Transverse colon (tissue), 4 donors: ENCODE measurements around the gene PDE4D. TPM values are rescaled to one million over a fixed set of nuclear protein-coding genes. Genes with fewer than 3 reads are reported as not detected.

Experiments
- DNase-seq: peaks from one replicate; pipeline ENCODE4 v3.0.0-alpha.2; 2019
- H3K27ac ChIP-seq, 4 donors: fragments of 200-600 bp; sonication (generic); 2 replicates each; pipeline ENCODE4 v1.5.1; 2016 to 2018; ENCODE audit warnings: inconsistent platforms in 4 of 4
- H3K27me3 ChIP-seq: fragments of 200-600 bp; sonication (generic); 2 replicates; pipeline ENCODE4 v1.5.1; 2017; ENCODE audit warnings: inconsistent platforms
- H3K36me3 ChIP-seq, 4 donors: fragments of 200-600 bp; sonication (generic); 2 replicates each; pipeline ENCODE4 v1.5.1; 2017 to 2019; ENCODE audit warnings: inconsistent platforms in 4 of 4
- H3K4me1 ChIP-seq, 4 donors: fragments of 200-600 bp; sonication (generic); 2 replicates each; pipeline ENCODE4 v1.5.1; 2017 to 2020; ENCODE audit warnings: inconsistent platforms in 4 of 4
- H3K4me3 ChIP-seq, 4 donors: fragments of 200-600 bp; sonication (generic); 1 replicate in 1 of 4; 2 replicates in 3 of 4; pipeline versions ENCODE4 v1.5.1 to v1.6.1; 2017 to 2019; ENCODE audit warnings: inconsistent platforms in 4 of 4
- H3K9me3 ChIP-seq, 2 donors: fragments of 200-600 bp; sonication (generic); 2 replicates each; pipeline ENCODE4 v1.5.1; 2017 to 2019; ENCODE audit warnings: inconsistent platforms in 2 of 2
- CTCF ChIP-seq, 5 experiments: fragments of 200-600 bp in 3 of 5; fragments of 450-650 bp in 2 of 5; sonication (generic) in 3 of 5; IDR thresholded peaks; 1 replicate in 2 of 5; 2 replicates in 3 of 5; pipeline ENCODE4 v1.5.1; 2016 to 2017; ENCODE audit warnings: antibody characterized with exemption in 5 of 5, inconsistent platforms in 3 of 5, mild to moderate bottlenecking in 2 of 5, moderate library complexity in 1 of 5
- EP300 ChIP-seq: sonication (generic); formaldehyde crosslinking; IDR thresholded peaks from one replicate; pipeline ENCODE4 v1.6.1; 2017; ENCODE audit warnings: antibody characterized with exemption, low read depth
- POLR2A ChIP-seq: fragments of 450-650 bp; IDR thresholded peaks from one replicate; pipeline ENCODE4 v1.6.1; 2016; ENCODE audit warnings: antibody characterized with exemption, mild to moderate bottlenecking, moderate library complexity
- POLR2AphosphoS5 ChIP-seq, 3 donors: sonication (generic); formaldehyde crosslinking; IDR thresholded peaks; one replicate each; pipeline ENCODE4 v1.6.1; 2016; ENCODE audit warnings: antibody characterized with exemption in 3 of 3
- WGBS, 2 donors: methylation state at CpG; one replicate each; pipeline ENCODE4 v1.1.5; 2018; ENCODE audit warnings: low coverage in 1 of 2; 5-methylcytosine and 5-hydroxymethylcytosine counted together
- in situ Hi-C, 4 donors: fragments of 200-750 bp; cut with MboI; loops; one replicate each; pipeline versions ENCODE4 v1.15.0 to v1.15.1; 2017; ENCODE audit warnings: low sequenced_read_pairs in 3 of 4, low pct_ligation_motif_present in 1 of 4, low pct_unique_long_range_greater_than_20kb in 1 of 4
- intact Hi-C: fragments of 100-400 bp; cut with DNase I; formaldehyde crosslinking; loops from one replicate; pipeline ENCODE4 v1.15.1; 2023; ENCODE audit warnings: low total_unique reads
- total RNA-seq, 4 donors: library from RNA; depleted of rRNA; stranded (reverse); fragments of >200 nt; gene quantifications; one replicate each; pipeline ENCODE4 v1.1.0, GENCODE V29; 2016

PDE4D gene
- total RNA-seq, 4 donors from 2014 or later = 47.0 to 302 (median 73.6) TPM

GRCh38 chr5:59711310-59711709 is 182.2 kb downstream of the PDE4D start:
- in situ Hi-C loops = no loop called here
- Histone ChIP-seq H3K9me3 (no peaks in the 10 kb centered on the region), H3K27me3 (no peaks in the 10 kb centered on the region), H3K4me3 (no peak overlapping the region), H3K27ac (peak overlapping the region in 2 of 4 donors; percentile 45 to 60), H3K4me1 (peaks cover 0 to 20% (median 5%) of the 10 kb centered on the region in 4 donors), H3K36me3 (no peaks in the 10 kb centered on the region)
- intact Hi-C loops = no loop called here
- TF ChIP-seq POLR2AphosphoS5 (IDR thresholded peaks at IDR 0.05) (no peak), POLR2A (no peak), CTCF (IDR thresholded peaks at IDR 0.05) (no peak), EP300 (no peak)
- DNase-seq = no peak
- 71 to 81% methylated on average over 1 of the region's 1 CpG for WGBS, 2 donors

DNA sequence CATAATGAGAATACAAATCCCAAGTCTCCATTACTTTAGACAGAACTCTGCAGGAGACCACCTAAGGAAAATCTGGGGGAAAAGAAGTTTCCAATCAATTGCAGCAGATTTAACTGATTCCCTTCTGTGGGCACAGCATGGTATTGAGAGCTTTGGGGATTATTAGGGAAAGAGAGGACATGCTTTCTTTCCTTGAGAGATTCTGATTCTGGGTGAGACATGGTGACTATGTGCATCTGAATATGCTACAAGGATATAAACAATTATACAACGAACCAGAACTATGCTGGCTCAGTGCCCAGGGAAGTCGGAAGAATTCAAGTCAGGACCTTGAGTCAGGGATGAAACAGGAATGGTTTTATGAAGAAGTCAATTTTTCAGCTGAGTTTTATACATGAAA is 183.7 kb downstream of the PDE4D start:
- peak; percentile 21 for DNase-seq
- 11 to 34% methylated on average over 2 of the region's 2 CpGs for WGBS, 2 donors
- Histone ChIP-seq H3K27me3 (no peaks in the 10 kb centered on the region), H3K4me1 (peaks cover 0 to 20% (median 5%) of the 10 kb centered on the region in 4 donors), H3K4me3 (no peak overlapping the region), H3K27ac (peak overlapping the region; percentile 45 to 60 (median 46)), H3K9me3 (no peaks in the 10 kb centered on the region), H3K36me3 (no peaks in the 10 kb centered on the region)
- in situ Hi-C loops (no loop called here), intact Hi-C loops (no loop called here)
- TF ChIP-seq POLR2AphosphoS5 (IDR thresholded peaks at IDR 0.05) (no peak), CTCF (IDR thresholded peaks at IDR 0.05) (no peak), EP300 (no peak), POLR2A (no peak)

DNA sequence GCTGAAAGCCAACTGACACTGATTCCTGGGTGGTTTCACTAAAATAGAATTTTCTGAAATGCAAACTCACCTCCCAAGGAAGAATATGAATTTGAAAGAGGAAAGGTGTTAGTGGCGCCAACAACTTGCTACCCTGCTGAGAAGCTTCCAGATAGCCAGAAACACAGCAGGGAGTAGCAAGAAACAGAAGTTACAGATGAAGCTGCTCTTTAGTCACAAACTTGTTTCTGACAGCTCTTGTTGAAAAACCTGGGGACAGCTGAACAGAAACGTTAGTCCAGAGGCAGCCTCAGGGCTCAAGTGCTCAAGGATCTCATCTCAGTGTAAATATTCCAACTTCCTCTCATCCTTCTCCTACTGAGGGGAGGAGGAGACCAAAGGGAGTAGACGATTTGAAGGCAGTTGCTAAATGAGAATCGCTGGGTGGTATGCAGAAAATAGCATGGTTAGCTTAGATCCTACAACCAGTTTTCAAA is 184.1 kb downstream of the PDE4D start:
- no peaks in the 10 kb centered on the region for H3K9me3 ChIP-seq
- no peaks in the 10 kb centered on the region for H3K36me3 ChIP-seq
- DNase-seq = no peak
- peaks cover 0 to 20% (median 5%) of the 10 kb centered on the region in 4 donors for H3K4me1 ChIP-seq
- 45 to 55% methylated on average over 4 of the region's 4 CpGs for WGBS, 2 donors
- peak overlapping the region; percentile 45 to 60 (median 46) for H3K27ac ChIP-seq
- no peak for TF ChIP-seq EP300
- TF ChIP-seq POLR2AphosphoS5 (IDR thresholded peaks at IDR 0.05) = no peak
- no peak for TF ChIP-seq CTCF (IDR thresholded peaks at IDR 0.05)
- TF ChIP-seq POLR2A = no peak
- in situ Hi-C loops = no loop called here
- intact Hi-C loops = no loop called here
- H3K27me3 ChIP-seq = no peaks in the 10 kb centered on the region
- H3K4me3 ChIP-seq = no peak overlapping the region

DNA sequence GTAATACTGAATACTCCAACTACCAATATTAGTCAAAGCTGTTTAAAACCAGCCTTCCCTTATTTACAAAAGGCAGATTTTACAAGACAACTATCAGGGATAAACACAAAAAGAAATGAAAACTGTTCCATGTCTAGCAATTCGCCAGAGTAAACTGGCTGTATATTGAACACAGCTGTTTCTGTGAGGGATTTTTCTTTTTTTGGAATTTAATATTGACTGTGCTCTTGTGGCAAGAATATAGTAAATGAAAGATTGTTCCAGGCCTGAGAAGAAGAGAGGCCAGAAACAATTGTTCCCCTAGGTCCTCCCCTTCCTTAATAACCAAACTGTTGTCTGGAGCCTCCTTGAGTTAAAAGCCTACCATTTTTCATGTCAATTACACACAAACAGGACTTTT is 188.6 kb downstream of the PDE4D start:
- TF ChIP-seq POLR2AphosphoS5 (IDR thresholded peaks at IDR 0.05) = no peak
- TF ChIP-seq POLR2A = no peak
- TF ChIP-seq CTCF (IDR thresholded peaks at IDR 0.05) = no peak
- TF ChIP-seq EP300 = no peak
- in situ Hi-C loops (no loop called here), intact Hi-C loops (no loop called here)
- Histone ChIP-seq H3K4me3 (no peak overlapping the region), H3K27me3 (no peaks in the 10 kb centered on the region), H3K27ac (peak overlapping the region in 2 of 4 donors; percentile 25 to 35), H3K9me3 (no peaks in the 10 kb centered on the region), H3K4me1 (peaks cover 0 to 9% (median 3%) of the 10 kb centered on the region in 4 donors), H3K36me3 (no peaks in the 10 kb centered on the region)
- 67 to 78% methylated on average over 1 of the region's 1 CpG for WGBS, 2 donors
- no peak for DNase-seq
